Stimulated activated CD8-positive, alpha-beta memory T cell treated with anti-CD3 and anti-CD28 coated beads, Interleukin-4, amount 100 ng/mL, for 1 hour (primary cell): Measurements from ENCODE around the gene TRAPPC12.
"Not testable (repeated sequence)": the region's sequence is repeated elsewhere in the genome, so short reads cannot be mapped to it uniquely, and the experiment has no call there.

ENCODE experiments used
- DNase-seq, 2 donors: peaks; one replicate each; pipeline ENCODE4 v3.0.0-alpha.2; 2020; ENCODE audit warnings: low read depth in 2 of 2, low spot score in 1 of 2

The TRAPPC12 gene

GRCh38 chr2:3430740-3431490 lies 51.4 kb downstream of the TRAPPC12 start:
- DNase-seq = no peak

- no peak for DNase-seq
Measured at GRCh38 chr2:3432067-3432466, 52.6 kb downstream of the TRAPPC12 start.

- no peak for DNase-seq
Measured at GRCh38 chr2:3432693-3433338, 53.3 kb downstream of the TRAPPC12 start.

GRCh38 chr2:3433339-3433699 lies 53.8 kb downstream of the TRAPPC12 start:
- DNase-seq = no peak

- no peak for DNase-seq
Measured at GRCh38 chr2:3433776-3434400, 54.4 kb downstream of the TRAPPC12 start.

- DNase-seq = no peak
Measured at GRCh38 chr2:3434654-3435053, 55.2 kb downstream of the TRAPPC12 start.

- no peak for DNase-seq
Measured at GRCh38 chr2:3435445-3435844, 56.0 kb downstream of the TRAPPC12 start.

- no peak for DNase-seq
Measured at GRCh38 chr2:3440477-3440876, 61.0 kb downstream of the TRAPPC12 start.

- DNase-seq = no peak
Measured at GRCh38 chr2:3441465-3441864, 62.0 kb downstream of the TRAPPC12 start.

- DNase-seq = no peak
Measured at GRCh38 chr2:3442185-3442584, 62.7 kb downstream of the TRAPPC12 start.

- no peak for DNase-seq
Measured at GRCh38 chr2:3443083-3443482, 63.6 kb downstream of the TRAPPC12 start.

GRCh38 chr2:3443506-3444084 lies 64.1 kb downstream of the TRAPPC12 start:
- DNase-seq = no peak

- no peak for DNase-seq
Measured at GRCh38 chr2:3445891-3446290, 66.4 kb downstream of the TRAPPC12 start.

- no peak for DNase-seq
Measured at GRCh38 chr2:3446381-3446780, 66.9 kb downstream of the TRAPPC12 start.

- not testable (repeated sequence) for DNase-seq
Measured at GRCh38 chr2:3447186-3447585, 67.7 kb downstream of the TRAPPC12 start.

GRCh38 chr2:3447789-3448317 lies 68.4 kb downstream of the TRAPPC12 start:
- no peak for DNase-seq

GRCh38 chr2:3448441-3448911 lies 69.0 kb downstream of the TRAPPC12 start:
- not testable (repeated sequence) for DNase-seq

GRCh38 chr2:3449086-3449485 lies 69.6 kb downstream of the TRAPPC12 start:
- no peak for DNase-seq

GRCh38 chr2:3449936-3450335 lies 70.4 kb downstream of the TRAPPC12 start:
- DNase-seq = no peak

GRCh38 chr2:3450385-3451010 lies 71.0 kb downstream of the TRAPPC12 start:
- no peak for DNase-seq

- no peak for DNase-seq
Measured at GRCh38 chr2:3451169-3451568, 71.7 kb downstream of the TRAPPC12 start.
